GM06990 (cell line): ENCODE measurements around the gene CLSTN2.

Experiments
- DNase-seq: peaks from one replicate; pipeline ENCODE4 v3.0.0-alpha.2; 2011; ENCODE audit not compliant: insufficient read length; ENCODE audit errors: extremely low read depth
- H3K27me3 ChIP-seq: replicated peaks from 2 replicates; pipeline ENCODE4 v1.6.0; 2011; ENCODE audit warnings: low read length; ENCODE audit not compliant: control insufficient read depth, insufficient read depth
- H3K36me3 ChIP-seq: 2 replicates; pipeline ENCODE4 v1.5.1; 2011; ENCODE audit warnings: low read length; ENCODE audit not compliant: control insufficient read depth, insufficient read depth
- H3K4me3 ChIP-seq: replicated peaks from 2 replicates; pipeline ENCODE4 v1.5.1; 2011; ENCODE audit warnings: low read depth, mild to moderate bottlenecking, control low read depth, low read length
- TF ChIP-seq, protein P1 (sequence below): IDR thresholded peaks from 2 replicates; pipeline ENCODE4 v1.5.1; 2011; ENCODE audit warnings: low read length, control low read depth, mild to moderate bottlenecking, inconsistent platforms; ENCODE audit not compliant: insufficient read depth, poor library complexity, severe bottlenecking

CLSTN2 gene

GRCh38 chr3:140585828-140586227, 650.8 kb downstream of the CLSTN2 start:
- no peak for DNase-seq
- H3K4me3 ChIP-seq, result no peak overlapping the region
- H3K27me3 ChIP-seq, result no peaks in the 10 kb centered on the region; the same call in 1 of the 2 replicates
- TF ChIP-seq, protein P1, sequence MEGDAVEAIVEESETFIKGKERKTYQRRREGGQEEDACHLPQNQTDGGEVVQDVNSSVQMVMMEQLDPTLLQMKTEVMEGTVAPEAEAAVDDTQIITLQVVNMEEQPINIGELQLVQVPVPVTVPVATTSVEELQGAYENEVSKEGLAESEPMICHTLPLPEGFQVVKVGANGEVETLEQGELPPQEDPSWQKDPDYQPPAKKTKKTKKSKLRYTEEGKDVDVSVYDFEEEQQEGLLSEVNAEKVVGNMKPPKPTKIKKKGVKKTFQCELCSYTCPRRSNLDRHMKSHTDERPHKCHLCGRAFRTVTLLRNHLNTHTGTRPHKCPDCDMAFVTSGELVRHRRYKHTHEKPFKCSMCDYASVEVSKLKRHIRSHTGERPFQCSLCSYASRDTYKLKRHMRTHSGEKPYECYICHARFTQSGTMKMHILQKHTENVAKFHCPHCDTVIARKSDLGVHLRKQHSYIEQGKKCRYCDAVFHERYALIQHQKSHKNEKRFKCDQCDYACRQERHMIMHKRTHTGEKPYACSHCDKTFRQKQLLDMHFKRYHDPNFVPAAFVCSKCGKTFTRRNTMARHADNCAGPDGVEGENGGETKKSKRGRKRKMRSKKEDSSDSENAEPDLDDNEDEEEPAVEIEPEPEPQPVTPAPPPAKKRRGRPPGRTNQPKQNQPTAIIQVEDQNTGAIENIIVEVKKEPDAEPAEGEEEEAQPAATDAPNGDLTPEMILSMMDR, result no peak
- no peaks in the 10 kb centered on the region for H3K36me3 ChIP-seq

DNA sequence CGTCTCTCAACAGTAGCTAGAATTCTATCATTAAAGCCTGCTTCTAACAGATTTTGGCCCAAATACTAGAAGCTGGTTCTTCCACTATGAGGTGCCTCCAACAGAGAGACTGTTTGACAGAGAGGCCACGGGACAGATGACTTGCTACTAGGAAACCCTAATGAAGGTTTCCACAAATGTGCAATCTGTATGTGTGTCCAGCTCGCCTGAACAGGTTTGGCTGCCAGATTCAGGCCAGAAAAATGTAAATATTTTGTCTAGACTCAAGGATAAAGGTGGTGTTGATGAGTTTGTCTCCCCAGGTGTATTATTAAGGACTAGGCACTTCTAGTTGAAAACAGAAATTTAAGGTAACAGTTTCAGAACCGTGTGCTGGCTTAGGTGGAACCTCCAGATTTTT, 651.3 kb downstream of the CLSTN2 start:
- no peak for DNase-seq
- TF ChIP-seq, protein P1, result no peak
- H3K27me3 ChIP-seq, result no peaks in the 10 kb centered on the region; the same call in 1 of the 2 replicates
- H3K36me3 ChIP-seq, result no peaks in the 10 kb centered on the region
- H3K4me3 ChIP-seq, result no peak overlapping the region

DNA sequence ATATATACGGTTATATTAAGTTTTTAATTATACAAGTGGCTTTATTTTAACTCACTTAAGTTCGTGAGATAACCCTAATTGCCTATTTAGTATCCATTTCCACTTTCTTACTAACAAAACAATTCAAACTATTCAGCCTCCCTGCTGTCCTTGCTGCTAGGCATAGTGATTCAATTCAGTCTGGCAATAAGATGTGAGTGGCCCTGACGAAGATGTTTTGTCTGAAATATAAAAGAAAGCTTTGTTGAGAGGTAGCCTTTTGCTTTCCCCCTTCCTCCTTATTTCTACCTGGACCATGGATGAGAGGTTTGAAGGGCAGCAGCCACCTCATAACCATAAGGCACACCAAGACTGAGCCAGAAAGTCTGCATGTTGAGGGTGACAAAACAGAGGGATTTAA, 653.6 kb downstream of the CLSTN2 start:
- TF ChIP-seq, protein P1, result no peak
- Histone ChIP-seq H3K27me3 (no peaks in the 10 kb centered on the region; the same call in 1 of the 2 replicates), H3K4me3 (no peak overlapping the region), H3K36me3 (no peaks in the 10 kb centered on the region)
- DNase-seq, result no peak

- Histone ChIP-seq H3K27me3 (no peaks in the 10 kb centered on the region), H3K36me3 (no peaks in the 10 kb centered on the region), H3K4me3 (no peak overlapping the region)
- TF ChIP-seq, protein P1, result no peak
- DNase-seq, result no peak
Measured at GRCh38 chr3:140593766-140594165, 658.8 kb downstream of the CLSTN2 start.

GRCh38 chr3:140595295-140595694, 660.3 kb downstream of the CLSTN2 start:
- TF ChIP-seq, protein P1, result no peak
- no peak for DNase-seq
- Histone ChIP-seq H3K36me3 (no peaks in the 10 kb centered on the region), H3K27me3 (no peaks in the 10 kb centered on the region), H3K4me3 (no peak overlapping the region)

- DNase-seq, result no peak
- no peaks in the 10 kb centered on the region for H3K27me3 ChIP-seq
- TF ChIP-seq, protein P1, result no peak
- H3K4me3 ChIP-seq, result no peak overlapping the region
- no peaks in the 10 kb centered on the region for H3K36me3 ChIP-seq
Measured at GRCh38 chr3:140597364-140597763, 662.4 kb downstream of the CLSTN2 start.
